Esophagus squamous epithelium (tissue), 5 donors: ENCODE measurements around the gene CATSPERZ. TPM values are rescaled to one million over a fixed set of nuclear protein-coding genes. Genes with fewer than 3 reads are reported as not detected.

Experiments used
- DNase-seq: peaks from one replicate; lab custom pipeline; 2025; lab: John Stamatoyannopoulos, UW
- H3K27ac ChIP-seq, 4 donors: fragments of 200-600 bp; sonication (generic); one replicate each; pipeline ENCODE4 v1.5.1; 2016 to 2019; ENCODE audit warnings: mild to moderate bottlenecking in 1 of 4
- H3K27me3 ChIP-seq, 4 donors: fragments of 200-600 bp; sonication (generic); 1 replicate in 3 of 4; 2 replicates in 1 of 4; pipeline versions ENCODE4 v1.5.1 to v1.6.0; 2017 to 2021; ENCODE audit warnings: antibody characterized with exemption in 1 of 4
- H3K36me3 ChIP-seq, 3 donors: fragments of 200-600 bp; sonication (generic); one replicate each; pipeline ENCODE4 v1.5.1; 2016 to 2019
- H3K4me1 ChIP-seq, 3 donors: fragments of 200-600 bp; sonication (generic); one replicate each; pipeline ENCODE4 v1.5.1; 2017 to 2019
- H3K4me3 ChIP-seq, 4 donors: fragments of 200-600 bp; sonication (generic); 1 replicate in 3 of 4; 2 replicates in 1 of 4; pipeline ENCODE4 v1.5.1; 2016 to 2019; ENCODE audit warnings: mild to moderate bottlenecking in 2 of 4, moderate library complexity in 1 of 4
- H3K9me3 ChIP-seq, 3 donors: fragments of 200-600 bp; sonication (generic); one replicate each; pipeline ENCODE4 v1.5.1; 2016 to 2019
- POLR2A ChIP-seq, 4 donors: fragments of 450-650 bp; IDR thresholded peaks; one replicate each; pipeline ENCODE4 v1.6.1; 2017; ENCODE audit warnings: antibody characterized with exemption in 4 of 4, mild to moderate bottlenecking in 4 of 4, moderate library complexity in 3 of 4
- whole genome bisulfite sequencing, 2 donors: methylation state at CpG; one replicate each; pipeline ENCODE4 v1.1.5; 2018; 5-methylcytosine and 5-hydroxymethylcytosine counted together
- intact Hi-C: fragments of 100-400 bp; cut with DNase I; formaldehyde crosslinking; loops from one replicate; pipeline ENCODE4 v1.15.0; 2022
- total RNA-seq, 4 donors: library from RNA; depleted of rRNA; stranded (reverse); fragments of >200 nt; gene quantifications; one replicate each; pipeline ENCODE4 v1.1.0, GENCODE V29; 2016
- TF ChIP-seq, protein P1 (sequence below), 6 experiments: fragments of 450-650 bp in 4 of 6; fragments of 200-600 bp in 2 of 6; sonication (generic) in 2 of 6; IDR thresholded peaks; one replicate each; pipeline ENCODE4 v1.5.1; 2016 to 2019; ENCODE audit warnings: antibody characterized with exemption in 6 of 6, mild to moderate bottlenecking in 4 of 6, moderate library complexity in 4 of 6
- donor health status: DM: yes; HTN: yes; CAD: no.

The CATSPERZ gene
- total RNA-seq, 4 donors from 2014 or later, result not detected

DNA sequence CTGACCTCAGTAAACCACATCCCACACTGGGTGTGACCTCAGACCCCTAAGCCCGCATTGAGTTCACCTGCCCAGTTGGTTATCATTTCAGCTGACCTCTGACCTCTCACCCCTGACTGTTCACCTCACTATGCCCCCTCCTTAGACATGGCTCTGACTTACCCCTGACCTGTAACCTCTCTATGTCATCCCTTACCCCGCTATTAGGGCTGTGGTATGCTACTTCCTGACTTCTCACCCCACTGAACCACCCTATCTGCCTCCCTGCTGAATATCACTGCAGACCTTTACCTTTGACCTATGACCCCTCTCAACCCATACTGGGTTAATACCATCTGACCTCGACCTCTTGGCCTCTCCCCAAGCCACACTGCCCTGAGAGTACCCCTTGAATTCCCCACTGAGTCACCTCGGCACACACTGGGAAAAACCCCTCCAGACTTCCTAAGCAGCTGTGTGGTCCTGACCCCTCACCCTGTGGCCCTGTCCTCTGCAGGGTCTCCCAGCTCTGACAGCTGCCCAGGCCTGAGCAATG is 40.6 kb upstream of the CATSPERZ start:
- intact Hi-C loops, result no loop called here
- TF ChIP-seq, protein P1, sequence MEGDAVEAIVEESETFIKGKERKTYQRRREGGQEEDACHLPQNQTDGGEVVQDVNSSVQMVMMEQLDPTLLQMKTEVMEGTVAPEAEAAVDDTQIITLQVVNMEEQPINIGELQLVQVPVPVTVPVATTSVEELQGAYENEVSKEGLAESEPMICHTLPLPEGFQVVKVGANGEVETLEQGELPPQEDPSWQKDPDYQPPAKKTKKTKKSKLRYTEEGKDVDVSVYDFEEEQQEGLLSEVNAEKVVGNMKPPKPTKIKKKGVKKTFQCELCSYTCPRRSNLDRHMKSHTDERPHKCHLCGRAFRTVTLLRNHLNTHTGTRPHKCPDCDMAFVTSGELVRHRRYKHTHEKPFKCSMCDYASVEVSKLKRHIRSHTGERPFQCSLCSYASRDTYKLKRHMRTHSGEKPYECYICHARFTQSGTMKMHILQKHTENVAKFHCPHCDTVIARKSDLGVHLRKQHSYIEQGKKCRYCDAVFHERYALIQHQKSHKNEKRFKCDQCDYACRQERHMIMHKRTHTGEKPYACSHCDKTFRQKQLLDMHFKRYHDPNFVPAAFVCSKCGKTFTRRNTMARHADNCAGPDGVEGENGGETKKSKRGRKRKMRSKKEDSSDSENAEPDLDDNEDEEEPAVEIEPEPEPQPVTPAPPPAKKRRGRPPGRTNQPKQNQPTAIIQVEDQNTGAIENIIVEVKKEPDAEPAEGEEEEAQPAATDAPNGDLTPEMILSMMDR (IDR thresholded peaks at IDR 0.05), result no peak
- TF ChIP-seq POLR2A (IDR thresholded peaks at IDR 0.05), result no peak
- H3K9me3 ChIP-seq, result no peaks in the 10 kb centered on the region
- H3K27me3 ChIP-seq, result no peaks in the 10 kb centered on the region
- no peak overlapping the region for H3K4me3 ChIP-seq
- DNase-seq, result no peak
- peaks cover 54 to 100% (median 60%) of the 10 kb centered on the region in 3 donors for H3K36me3 ChIP-seq
- H3K4me1 ChIP-seq, result peaks cover 0 to 20% (median 0%) of the 10 kb centered on the region in 3 donors
- H3K27ac ChIP-seq, result no peak overlapping the region
- 73 to 77% methylated on average over 3 to 4 of the region's 4 CpGs for WGBS, 2 donors

DNA sequence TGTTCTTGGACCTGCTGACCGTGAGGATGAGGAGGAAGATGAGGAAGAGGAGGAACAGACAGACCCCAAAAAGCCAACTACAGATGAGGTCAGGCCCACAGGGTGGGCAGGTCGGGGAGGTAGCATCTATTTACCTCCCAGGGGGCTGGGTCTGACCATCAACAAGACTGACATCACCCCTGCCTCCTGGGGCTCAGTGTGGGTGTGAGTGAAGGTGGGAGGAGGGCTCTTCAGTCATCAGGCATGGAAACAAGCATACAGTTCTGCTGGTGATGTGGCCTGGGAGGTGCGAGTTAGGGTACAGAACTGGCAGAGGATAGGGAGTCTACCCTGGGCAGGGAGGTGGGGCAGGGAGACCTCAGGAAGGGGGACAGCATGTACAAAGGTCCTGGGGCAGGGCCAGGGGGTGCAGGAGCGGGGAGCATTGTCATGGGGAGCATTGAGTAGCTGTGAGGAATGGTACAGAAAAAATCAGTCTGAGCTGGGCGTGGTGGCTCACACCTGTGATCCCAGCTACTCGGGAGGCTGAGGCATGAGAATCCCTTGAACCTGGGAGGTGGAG is 39.9 kb upstream of the CATSPERZ start:
- Histone ChIP-seq H3K27ac (no peak overlapping the region), H3K36me3 (peaks cover 56 to 100% (median 59%) of the 10 kb centered on the region in 3 donors), H3K4me3 (no peak overlapping the region), H3K9me3 (no peaks in the 10 kb centered on the region), H3K27me3 (no peaks in the 10 kb centered on the region), H3K4me1 (peaks cover 0 to 20% (median 0%) of the 10 kb centered on the region in 3 donors)
- intact Hi-C loops, result no loop called here
- no peak for TF ChIP-seq POLR2A (IDR thresholded peaks at IDR 0.05)
- TF ChIP-seq, protein P1 (IDR thresholded peaks at IDR 0.05), result no peak
- DNase-seq, result no peak
- 76 to 93% methylated on average over 5 to 6 of the region's 6 CpGs for WGBS, 2 donors

DNA sequence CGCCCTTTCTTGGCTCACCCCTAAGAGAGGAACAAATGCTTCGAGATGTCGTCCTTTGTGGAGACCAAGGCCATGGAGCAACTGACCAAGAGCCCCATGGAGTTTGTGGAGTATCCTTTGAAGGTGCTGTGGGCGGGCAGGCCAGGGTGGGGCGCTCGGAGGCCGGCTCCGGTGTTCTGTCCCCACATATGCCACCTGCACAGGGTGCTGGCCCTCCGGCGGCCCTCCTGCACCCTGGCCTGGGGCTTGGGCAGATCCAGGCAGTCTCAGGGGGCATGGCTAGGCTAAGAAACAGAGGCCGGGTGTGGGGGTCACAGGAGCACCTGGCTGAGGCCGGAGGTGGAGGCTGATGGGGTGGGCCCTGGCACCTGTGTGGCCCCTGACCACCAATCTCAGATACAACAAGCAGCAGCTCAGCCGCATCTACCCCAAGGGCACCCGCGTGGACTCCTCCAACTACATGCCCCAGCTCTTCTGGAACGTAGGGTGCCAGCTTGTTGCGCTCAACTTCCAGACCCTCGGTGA is 38.5 kb upstream of the CATSPERZ start:
- DNase-seq, result no peak
- Histone ChIP-seq H3K4me1 (peaks cover under 1 to 17% (median 2%) of the 10 kb centered on the region in 3 donors), H3K27ac (no peak overlapping the region), H3K4me3 (no peak overlapping the region), H3K36me3 (peaks cover 51 to 100% (median 55%) of the 10 kb centered on the region in 3 donors), H3K27me3 (no peaks in the 10 kb centered on the region), H3K9me3 (no peaks in the 10 kb centered on the region)
- intact Hi-C loops, result no loop called here
- WGBS, 2 donors, result 88 to 94% methylated on average over 4 to 5 of the region's 18 CpGs
- TF ChIP-seq POLR2A (IDR thresholded peaks at IDR 0.05), result no peak
- TF ChIP-seq, protein P1 (IDR thresholded peaks at IDR 0.05), result no peak

DNA sequence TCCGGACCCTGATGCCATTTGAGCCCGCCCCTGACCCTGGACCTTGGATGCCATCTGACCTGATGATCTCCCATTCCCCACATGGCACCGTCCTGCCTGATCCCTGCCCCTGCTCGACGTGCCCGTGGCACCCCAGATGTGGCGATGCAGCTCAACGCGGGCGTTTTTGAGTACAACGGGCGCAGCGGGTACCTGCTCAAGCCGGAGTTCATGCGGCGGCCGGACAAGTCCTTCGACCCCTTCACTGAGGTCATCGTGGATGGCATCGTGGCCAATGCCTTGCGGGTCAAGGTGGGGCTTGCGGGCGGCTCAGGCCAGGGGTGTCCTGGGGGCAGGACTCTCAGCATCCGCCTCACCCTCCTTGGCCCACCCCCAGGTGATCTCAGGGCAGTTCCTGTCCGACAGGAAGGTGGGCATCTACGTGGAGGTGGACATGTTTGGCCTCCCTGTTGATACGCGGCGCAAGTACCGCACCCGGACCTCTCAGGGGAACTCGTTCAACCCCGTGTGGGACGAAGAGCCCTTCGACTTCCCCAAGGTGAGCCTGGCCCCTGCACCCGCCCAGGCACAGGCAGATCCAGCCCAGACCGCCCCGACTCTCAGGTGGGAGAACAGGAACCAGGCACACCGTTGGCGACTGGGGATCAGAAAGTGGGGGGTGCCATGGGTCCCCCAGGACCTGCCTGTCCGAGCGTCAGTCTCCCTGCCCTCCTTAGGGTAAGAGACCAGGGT is 37.7 kb upstream of the CATSPERZ start:
- Histone ChIP-seq H3K9me3 (no peaks in the 10 kb centered on the region), H3K27me3 (no peaks in the 10 kb centered on the region), H3K27ac (no peak overlapping the region), H3K36me3 (peaks cover 50 to 97% (median 54%) of the 10 kb centered on the region in 3 donors), H3K4me3 (no peak overlapping the region), H3K4me1 (peaks cover 9 to 22% (median 9%) of the 10 kb centered on the region in 3 donors)
- intact Hi-C loops, result no loop called here
- TF ChIP-seq, protein P1 (IDR thresholded peaks at IDR 0.05), result no peak
- TF ChIP-seq POLR2A (IDR thresholded peaks at IDR 0.05), result no peak
- no peak for DNase-seq
- 89 to 97% methylated on average over 10 to 15 of the region's 42 CpGs for WGBS, 2 donors
